ENCODE measurements around the gene POGZ.
A peak's percentile ranks its signal among the peaks of the same experiment; 100 is the strongest.

Gene POGZ, protein sequence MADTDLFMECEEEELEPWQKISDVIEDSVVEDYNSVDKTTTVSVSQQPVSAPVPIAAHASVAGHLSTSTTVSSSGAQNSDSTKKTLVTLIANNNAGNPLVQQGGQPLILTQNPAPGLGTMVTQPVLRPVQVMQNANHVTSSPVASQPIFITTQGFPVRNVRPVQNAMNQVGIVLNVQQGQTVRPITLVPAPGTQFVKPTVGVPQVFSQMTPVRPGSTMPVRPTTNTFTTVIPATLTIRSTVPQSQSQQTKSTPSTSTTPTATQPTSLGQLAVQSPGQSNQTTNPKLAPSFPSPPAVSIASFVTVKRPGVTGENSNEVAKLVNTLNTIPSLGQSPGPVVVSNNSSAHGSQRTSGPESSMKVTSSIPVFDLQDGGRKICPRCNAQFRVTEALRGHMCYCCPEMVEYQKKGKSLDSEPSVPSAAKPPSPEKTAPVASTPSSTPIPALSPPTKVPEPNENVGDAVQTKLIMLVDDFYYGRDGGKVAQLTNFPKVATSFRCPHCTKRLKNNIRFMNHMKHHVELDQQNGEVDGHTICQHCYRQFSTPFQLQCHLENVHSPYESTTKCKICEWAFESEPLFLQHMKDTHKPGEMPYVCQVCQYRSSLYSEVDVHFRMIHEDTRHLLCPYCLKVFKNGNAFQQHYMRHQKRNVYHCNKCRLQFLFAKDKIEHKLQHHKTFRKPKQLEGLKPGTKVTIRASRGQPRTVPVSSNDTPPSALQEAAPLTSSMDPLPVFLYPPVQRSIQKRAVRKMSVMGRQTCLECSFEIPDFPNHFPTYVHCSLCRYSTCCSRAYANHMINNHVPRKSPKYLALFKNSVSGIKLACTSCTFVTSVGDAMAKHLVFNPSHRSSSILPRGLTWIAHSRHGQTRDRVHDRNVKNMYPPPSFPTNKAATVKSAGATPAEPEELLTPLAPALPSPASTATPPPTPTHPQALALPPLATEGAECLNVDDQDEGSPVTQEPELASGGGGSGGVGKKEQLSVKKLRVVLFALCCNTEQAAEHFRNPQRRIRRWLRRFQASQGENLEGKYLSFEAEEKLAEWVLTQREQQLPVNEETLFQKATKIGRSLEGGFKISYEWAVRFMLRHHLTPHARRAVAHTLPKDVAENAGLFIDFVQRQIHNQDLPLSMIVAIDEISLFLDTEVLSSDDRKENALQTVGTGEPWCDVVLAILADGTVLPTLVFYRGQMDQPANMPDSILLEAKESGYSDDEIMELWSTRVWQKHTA (N-terminal part only)

DNA sequence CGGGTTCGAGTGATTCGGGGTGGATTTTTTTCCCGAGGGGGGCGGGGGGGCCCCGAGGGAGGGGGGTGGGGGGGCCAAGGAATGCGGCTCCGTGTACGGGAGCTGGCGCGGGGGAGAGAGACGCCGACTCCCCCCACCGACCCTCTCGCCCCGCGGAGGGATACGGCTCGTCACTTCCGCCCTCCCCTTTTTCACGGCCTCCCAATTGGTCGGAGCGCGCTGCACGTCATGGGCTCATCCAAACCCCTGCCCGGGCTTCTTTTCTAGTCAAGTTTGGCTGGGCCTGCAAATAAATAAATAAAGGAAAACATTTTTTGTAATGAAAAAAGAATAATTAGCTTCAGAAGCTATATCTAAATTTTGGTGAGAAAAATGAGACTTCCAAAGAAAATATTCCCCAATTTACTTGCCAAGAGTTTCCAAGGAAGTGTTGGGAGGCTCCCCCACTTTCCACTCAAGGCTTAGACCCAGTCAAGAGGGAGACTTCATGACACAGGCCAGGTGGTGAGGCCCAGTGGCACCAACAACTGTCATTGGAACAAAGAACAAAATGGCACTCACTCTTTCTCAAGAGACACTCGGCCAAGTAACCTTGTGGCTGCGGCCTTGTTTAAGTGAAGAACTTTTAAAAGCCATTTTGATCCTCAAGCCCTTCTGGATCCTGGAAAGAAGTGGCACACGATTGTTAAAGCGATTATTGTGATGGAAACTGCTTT is at the start of gene POGZ:
Gene POGZ, minus strand, starts transcription at position 164 of the 716 bp plus-strand sequence. CDS start 17,290 bp downstream, outside the sequence.
- DNase-seq: peak; percentile 74 to 97 (median 90)

DNA sequence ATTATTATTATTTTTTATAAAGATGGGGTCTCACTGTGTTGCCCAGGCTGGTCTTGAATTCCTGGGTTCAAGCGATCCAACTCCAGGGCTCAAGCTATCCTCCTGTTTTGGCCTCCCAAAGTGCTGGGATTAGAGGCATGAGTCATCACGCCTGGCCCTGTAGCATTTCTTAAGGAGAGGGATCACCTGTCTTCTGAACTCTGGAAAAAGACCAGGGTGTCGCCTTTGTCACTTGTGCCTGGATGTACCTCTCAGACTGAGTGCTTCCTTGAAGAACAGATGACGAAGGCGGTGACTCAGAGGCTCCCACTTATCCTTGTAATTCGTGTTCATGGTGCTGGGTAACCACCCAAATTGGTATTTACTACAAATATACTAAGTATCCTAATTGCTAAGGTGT is 49.5 kb upstream of the POGZ start:
- DNase-seq: no peak

DNA sequence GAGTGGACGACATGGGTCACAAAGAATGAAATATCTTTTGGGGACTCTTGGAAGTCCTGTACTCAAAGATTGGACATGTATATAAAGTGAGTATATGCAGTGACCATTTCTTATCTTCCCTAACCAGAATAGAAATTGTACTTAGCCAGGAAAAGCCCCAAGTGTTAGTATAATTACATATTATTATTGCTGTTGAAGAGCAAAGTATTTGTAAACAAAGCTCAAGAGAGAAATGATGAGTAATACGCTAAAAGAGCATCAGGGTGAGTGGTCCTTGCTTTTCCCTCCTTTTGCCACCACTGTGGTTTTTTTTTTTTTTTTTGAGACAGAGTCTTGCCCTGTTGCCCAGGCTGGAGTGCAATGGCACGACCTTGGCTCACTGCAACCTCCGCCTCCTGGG is 45.5 kb upstream of the POGZ start:
- no peak for DNase-seq

DNA sequence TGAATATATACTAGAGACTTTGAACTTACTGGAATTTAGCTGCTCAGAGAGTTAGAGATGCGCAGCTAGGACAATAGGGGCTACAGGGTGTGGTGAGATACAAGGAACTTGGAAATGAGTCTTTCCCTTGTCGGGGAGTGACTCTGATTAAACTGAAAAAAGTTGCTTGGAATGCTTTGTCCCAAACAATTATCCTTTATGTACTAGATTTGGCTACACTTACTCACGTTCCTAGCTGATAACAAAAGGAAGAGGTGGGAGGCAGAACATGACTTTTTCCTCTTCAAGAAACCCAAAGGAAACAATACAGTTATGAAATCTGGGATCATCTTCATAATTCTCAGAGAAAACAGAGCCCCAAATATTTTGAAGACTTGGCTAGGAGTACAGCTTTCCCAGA is 45.0 kb upstream of the POGZ start:
- DNase-seq: no peak

DNA sequence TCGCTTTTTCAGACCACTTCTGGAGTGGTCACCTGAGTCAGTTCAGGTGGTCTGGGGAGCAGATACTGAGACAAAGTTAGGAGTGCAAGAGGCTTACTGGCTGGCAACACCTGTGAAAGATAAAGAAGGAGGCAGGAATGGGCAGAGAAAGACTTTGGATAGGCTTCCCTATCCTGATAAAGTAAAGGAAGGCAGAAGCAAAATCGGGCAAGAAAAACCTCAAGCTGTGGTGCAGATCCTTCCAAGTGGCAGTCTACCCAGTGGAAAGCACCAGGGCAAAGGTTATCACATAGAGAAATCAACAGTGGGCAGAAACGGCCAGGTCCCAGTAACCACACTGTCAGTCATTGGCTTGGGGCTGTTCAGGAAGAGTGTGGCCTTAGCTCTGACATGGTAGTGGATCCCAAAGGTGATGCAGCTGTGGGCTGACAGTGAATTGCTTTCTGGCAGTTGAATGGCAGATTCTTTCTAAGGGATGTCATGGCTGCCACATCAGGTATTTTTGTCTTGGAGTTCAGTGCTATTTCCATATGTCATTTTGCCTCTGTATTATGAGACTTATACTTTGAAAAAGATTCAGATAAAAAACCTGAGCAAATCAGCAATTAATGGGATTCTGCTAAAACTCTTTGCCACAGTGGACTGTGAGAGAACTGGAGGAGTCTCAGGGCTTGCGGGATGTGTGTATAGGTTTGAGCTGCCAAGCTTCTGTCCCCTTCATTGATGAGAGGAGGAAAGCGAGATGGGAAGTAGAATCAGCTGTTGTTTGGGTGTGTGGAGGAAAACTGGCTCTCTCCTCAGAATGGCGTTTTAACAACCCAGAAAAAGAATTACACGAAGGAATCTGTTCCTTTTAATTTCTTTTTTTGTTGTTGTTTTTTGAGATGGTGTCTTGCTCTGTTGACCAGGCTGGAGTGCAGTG is 43.8 kb upstream of the POGZ start:
- DNase-seq: no peak

DNA sequence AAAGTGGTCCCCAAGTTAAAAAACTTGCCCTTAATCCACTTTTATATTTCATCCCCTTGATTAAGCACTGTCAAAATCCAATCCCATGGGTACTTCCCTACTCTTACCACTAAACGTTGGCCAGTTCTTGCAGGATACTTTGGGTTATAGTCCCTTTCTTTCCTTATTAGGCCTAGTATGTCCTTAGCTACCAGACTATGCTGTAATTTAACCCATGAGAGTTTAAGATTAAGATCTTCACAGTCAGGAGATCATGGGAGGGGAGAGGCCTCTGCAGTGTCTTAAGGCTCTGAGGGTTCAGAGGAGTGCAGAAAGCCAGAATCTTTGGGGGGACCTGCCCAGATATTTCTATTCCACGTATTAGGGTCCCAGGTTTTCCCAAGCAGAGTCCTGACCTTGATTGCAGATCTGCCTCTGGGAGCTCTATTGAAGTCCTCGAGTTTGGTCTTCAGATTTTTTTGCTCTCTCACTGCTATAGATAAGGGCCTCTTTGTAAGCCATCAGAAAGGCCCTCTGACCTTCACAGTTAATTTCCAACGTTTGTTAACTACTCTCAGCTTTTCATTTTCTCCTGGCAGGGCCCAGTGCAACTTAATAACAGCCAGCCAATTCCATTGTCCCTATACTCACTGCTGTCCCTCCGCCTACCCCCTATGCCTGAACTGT is 42.9 kb upstream of the POGZ start:
- DNase-seq: no peak

DNA sequence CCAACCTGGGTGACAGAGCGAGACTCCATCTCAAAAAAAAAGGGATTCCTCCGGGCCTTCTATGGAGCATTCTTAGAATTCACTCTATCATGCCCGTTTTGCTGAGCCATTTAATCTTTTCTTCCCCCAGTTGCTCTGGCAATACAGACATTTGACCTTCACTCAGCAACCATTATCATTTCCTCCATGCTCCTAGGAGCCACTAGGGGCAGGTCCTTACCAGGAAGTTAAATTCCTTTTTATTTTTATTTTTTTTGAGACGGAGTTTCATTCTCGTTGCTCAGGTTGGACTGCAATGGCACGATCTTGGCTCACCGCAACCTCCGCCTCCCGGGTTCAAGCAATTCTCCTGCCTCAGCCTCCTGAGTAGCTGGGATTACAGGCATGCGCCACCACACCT is 42.2 kb upstream of the POGZ start:
- no peak for DNase-seq

DNA sequence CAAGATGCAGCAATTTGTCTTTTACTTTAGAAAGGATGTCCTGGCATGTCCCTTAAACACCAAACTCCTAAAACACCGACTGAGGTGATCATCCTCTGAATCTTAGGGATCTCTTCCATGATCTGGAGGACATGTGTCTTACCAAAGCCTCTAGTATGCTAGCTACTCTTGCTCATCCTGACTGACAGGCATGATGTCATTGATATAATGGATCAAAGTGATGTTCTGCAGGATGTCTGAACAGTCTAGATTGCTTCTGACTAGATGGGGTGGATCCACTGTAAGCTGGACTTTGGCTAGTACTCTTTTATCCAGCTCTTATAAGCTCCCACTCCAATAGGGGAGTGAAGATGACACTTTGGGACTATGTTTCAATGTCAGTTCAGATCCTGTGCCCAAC is 40.6 kb upstream of the POGZ start:
- DNase-seq: no peak

DNA sequence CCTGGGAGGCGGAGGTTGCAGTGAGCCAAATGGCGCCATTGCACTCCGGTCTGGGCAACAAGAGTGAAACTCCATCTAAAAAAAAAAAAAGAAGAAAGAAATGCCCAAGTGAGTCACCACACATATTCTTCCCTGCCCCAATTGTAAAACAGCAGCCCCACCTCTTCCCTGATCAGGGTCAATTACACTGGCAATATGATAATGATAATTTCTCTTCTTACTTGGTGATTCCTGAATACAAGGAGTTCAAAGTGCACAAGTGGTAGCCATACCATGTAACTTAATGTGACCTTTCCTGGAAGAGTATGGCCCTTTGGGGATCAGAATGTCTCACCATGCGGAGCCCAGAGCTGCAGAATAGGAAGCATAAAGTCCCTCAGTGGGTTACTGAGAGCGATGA is 40.1 kb upstream of the POGZ start:
- DNase-seq: no peak

DNA sequence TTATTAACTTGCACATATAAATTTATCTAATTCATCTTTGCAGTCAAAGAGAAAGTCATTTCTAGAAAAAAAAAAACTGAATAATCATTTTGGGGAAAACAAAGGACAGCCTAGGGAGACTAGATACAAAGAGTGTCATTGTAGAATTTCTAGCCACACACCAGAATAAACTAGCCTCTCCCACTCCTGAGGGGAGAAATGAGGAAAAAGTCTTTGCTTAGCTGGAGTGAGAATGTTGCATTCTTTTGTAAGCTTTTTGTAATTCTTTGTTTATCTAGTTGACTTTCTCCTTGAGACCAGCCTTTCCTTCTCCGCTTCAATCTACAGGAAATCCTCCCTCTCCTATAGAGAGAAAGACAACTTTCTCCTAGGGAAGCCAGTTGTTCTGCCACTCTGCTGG is 36.0 kb upstream of the POGZ start:
- DNase-seq: peak in 3 of 51 donors; percentile 4 to 66 (median 18)

DNA sequence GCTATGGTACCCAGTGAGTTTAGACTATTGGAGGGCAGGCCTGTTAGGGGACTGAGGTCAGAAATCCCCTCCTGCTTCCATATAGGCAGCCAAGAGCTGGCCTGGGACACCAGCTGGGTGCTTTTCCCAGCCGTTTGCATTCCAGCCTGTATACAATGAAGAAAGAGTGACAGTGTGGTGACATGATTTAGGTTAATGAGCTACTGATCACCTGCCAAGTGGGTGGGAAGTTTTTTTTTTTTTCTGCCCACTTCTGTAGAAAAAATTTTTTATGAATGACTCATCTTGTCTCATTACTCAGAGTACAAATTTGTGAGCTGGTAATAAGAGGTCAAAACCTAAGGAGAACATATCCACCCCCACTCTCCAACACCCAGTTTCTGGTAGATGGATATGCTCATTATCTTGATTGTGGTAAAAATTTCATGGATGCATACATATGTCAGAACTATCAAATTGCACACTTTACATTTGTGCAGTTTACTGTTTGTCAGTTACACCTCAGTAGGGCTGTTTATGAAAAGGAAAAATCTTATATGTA is 35.5 kb upstream of the POGZ start:
- peak in 4 of 51 donors; percentile 5 to 28 (median 23) for DNase-seq

DNA sequence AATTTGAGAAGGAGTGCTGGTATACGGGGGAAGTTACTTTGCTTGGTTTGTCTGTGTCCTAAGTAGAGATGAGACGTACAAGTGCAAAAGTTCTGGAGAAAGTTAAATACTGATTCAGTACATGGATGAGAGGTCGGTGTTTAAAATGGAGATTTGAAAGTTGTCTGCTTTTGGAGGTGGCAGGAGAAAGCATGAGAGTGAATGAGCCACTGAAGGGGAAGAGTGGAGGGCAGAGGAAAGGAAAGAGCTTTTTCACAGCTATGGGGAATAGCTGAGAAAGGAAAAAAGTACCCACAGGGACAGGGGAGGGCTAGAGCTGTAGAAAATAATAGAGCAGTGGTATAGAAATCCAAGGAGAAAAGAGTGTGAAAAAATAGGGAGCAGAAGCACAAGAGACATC is 33.7 kb upstream of the POGZ start:
- DNase-seq: no peak

DNA sequence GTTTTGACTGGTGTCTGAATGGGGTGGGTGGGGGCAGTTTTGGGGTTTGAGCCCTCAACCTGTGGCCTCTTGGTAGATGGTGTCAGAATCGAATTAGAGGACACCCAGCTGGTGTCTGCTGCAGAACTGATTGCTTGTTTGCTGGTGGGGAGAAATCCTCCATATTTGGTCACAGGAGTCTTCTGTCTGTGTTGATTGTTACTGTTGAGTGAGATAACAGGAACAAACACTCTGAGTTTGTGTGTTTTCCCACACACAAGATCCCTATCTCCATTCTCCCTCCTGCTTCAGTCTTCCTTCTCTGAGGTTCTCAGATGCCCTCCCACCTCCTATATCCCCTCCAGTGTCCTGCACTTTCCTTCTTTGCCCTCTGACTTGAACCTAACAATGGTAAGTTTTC is 32.8 kb upstream of the POGZ start:
- DNase-seq: no peak

DNA sequence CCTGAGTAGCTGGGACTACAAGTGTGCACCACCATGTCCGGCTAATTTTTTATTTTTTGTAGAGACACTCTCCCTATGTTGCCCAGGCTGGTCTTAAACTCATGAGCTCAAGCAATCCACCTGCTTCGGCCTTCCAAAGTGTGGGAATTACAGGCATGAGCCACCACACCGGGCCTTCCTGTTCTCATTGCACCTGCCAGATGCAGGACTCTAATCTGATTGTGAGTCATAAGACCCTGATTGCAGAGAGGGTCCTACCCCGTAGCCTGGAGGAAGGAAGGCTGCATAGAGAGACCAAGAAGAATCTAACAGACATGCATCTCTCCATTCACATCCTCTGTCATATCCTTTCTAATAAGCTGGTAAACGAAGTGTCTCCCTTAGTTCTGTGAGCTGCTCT is 32.3 kb upstream of the POGZ start:
- no peak for DNase-seq

DNA sequence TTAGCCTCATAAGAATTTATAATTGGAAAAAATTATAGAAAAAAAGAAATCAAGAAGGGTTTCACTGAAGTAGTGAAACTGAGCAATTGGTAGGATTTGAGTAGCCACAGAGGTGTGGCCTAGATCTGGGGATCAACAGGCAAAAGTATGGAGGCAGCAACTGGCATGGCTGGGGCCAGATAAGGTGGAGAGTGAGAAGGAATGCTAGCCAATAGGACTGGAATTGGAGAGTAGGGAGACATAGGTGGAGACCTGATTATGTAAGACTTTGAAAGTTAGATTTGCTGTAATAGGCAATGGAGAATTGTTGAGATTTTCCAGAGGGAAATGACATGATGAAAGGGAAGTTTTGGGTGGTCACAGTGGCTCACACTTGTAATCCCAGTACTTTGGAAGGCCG is 27.3 kb upstream of the POGZ start:
- no peak for DNase-seq

DNA sequence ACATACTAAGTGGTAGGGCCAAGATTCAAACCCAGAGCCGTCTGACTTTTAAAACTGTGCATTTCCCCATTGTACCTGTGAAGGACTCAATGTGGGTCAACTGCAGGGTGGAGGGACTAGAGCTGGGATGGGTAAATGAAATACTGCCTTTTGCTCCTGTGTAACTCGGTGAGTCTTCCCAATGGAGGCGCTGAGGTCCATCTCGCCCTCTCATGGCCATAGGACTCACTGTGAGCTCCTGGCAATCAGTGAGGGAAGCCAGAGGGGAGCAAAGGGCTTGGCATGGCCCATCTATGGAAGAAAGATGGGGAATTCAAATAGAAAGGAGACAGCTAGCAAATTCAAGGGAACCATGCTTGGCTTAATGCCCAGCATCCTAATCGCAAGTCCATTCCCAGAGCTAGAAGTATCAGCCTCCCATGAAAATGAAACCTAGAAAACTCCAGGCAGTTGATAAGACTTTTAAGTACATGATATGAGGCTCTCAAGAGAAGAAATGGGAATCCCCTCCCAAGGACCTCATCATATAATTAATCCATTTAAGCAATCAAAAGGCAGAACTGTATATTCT is 26.5 kb upstream of the POGZ start:
- no peak for DNase-seq

DNA sequence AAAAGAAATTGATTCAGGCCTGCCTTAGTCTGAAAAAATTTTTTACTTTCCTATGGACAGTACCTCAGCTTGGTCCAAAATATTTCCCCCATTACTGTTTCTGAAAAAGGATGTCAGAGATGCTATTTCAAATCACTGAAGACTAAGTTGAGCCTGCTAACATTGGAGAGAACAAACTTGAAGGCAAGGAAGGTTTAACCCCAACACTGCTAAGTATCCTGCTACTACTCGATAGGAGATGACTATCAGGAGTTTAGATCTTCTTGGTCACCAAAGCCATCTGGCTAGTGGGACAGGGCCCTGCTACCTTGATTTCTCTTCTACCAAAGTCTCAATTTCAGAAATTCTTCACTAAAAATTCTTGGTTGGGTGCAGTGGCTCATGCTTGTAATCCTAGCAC is 22.7 kb upstream of the POGZ start:
- DNase-seq: no peak

DNA sequence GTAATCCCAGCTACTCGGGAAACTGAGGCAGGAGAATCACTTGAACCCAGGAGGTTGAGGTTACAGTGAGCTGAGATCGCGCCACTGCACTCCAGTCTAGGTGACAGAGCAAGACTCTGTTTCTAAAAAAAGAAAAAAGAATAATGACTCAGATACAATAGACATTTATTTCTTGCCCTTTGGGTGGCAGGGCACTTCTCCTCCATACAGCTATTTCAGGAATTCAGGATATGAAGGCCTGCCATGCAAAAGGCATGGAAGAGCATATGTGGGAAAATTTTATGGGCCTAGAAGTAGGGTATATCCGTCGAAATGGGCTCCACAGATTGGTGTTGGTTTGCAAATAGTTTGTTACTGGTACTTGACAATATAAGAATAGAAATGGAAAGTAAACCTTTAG is 20.2 kb upstream of the POGZ start:
- DNase-seq: no peak

DNA sequence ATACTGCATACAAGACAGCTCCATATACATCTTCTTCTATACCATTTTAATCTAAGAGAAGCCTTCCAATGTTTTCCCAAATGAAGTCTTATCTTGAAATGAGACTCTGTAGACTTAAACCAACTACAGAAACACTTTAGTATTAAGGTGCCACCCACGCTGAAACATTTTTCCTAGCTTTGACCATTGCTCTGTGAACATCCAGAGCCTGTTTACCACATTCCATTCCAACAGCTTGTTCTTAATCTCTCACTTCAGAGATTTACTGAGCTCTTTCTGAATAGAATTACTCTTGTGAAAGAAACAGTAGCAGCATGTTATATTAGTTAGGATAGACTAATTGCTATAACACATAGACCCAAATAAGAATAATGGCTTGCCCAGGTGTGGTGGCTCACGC is 19.6 kb upstream of the POGZ start:
- no peak for DNase-seq
